ENCODE measurements around the gene NR2E3.

NR2E3 gene

GRCh38 chr15:71791975-71792374 is 18.4 kb upstream of the NR2E3 start:
- no peak for DNase-seq (ENCODE audit: low read depth)

- DNase-seq (ENCODE audit: low read depth): no peak
Observed at GRCh38 chr15:71792521-71792920, 17.8 kb upstream of the NR2E3 start.

GRCh38 chr15:71798641-71799040 is 11.7 kb upstream of the NR2E3 start:
- no peak for DNase-seq (ENCODE audit: low read depth)

DNA sequence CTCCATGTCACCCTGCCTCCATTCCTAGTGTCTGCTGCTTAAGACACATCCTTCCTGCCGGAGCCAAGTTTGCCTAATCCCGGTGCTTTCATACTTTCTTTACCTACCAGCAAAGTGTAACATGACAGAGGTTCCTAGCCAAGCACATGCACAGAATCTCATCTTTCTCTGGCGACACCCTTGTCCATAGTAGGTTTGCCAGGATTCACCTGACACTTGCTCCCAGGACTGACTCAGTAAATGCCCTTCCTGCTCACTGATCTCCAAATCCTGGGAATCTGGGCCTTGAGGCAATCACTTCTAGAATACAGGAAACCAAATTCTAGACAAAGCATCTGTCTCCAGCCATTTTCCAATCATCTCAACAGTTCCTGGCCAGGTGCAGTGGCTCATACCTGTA is 10.2 kb upstream of the NR2E3 start:
- DNase-seq (ENCODE audit: low read depth): no peak

DNA sequence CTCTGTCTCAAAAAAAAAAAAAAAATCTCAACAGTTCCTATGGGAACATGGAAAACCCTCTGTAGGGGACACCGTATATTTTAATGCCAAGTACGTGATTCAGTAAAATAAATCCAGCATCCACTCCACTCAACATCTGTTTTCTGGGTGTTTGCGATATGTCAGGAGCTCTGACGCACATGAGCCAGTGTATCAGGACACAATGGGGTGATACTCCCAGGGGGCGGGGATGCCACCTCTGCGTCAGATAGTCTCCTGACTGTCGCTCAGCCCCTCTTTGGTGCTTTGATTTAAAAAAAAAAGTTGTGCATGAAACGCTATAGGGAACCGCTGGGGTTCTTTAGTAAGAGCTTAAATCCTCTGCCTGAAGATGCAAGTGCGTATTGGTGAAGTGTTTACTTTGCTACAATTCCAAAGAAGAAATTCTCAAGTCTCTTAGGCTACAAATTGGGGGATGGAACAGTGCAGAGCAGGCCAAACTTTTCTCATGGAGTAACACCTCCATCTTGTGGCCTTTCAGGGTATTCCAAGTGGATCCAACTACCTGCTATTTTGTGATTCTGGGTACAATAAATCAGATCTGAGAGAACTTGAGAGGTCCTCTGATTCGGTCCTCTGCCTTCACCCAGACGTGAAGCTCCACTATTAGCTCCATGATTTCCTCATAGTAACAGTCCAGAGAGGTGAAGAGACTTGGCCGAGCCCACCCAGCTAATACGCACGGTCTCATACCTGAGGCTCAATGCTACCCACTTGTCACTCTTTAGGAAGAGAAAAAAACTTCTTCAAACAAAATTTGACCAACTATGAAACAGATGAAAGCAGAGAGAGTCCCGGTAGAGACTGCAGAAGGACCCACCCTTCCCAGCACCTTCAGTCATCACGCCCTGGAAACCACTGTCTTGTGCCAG is 9.3 kb upstream of the NR2E3 start:
- no peak for DNase-seq (ENCODE audit: low read depth)

- DNase-seq (ENCODE audit: low read depth): no peak
Observed at GRCh38 chr15:71801935-71802655, 8.3 kb upstream of the NR2E3 start.

DNA sequence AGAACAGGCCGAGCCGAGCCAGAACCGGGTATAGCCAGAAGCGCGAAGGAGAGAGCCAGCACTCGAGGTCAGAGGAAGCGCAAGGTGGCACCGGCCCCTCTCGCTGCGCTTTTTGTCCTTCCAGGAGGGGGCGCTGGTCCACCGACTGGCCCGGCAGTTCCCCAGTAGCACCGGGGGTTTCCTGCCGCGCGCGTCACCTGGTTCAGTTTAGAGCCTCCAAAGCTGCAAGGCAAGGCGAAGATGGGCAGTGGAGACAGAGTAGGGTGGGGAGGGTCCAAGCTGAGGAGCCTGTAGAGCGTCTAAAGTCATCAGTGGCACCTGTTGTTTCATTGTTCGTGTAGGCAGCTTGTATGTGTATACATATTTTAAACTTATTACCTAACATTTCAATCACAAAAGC is 7.6 kb upstream of the NR2E3 start:
- DNase-seq (ENCODE audit: low read depth): no peak

GRCh38 chr15:71804226-71804625 is 6.1 kb upstream of the NR2E3 start:
- DNase-seq (ENCODE audit: low read depth): no peak

GRCh38 chr15:71804695-71805470 is 5.5 kb upstream of the NR2E3 start:
- no peak for DNase-seq (ENCODE audit: low read depth)

GRCh38 chr15:71806452-71806931 is 3.9 kb upstream of the NR2E3 start:
- DNase-seq (ENCODE audit: low read depth): no peak

DNA sequence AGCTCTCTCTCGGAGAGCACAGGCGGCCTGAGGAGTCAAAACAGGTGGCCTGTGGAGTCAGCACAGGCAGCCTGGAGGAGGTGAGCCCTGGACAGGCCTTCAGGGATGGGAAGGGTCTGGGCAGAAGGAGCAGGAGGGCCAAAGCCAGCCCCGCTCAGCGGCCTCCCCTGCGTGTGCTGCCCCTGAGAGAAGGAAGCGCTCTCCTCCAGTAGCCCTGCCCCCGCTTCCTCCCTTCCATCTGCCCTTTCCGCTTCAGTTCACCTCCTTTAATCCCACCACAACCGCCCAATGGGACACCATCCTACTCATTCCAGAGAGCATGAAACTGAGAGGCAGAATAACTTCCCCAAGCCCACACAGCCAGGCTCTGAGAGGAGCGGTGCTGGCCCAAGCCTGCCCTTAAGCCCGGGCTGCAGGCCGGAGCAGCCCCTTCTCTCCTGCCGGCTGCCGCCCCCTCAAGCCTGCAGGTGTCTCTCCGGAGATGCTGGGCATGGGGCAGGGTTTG is 3.2 kb upstream of the NR2E3 start:
- DNase-seq (ENCODE audit: low read depth): no peak

GRCh38 chr15:71807691-71808091 is 2.7 kb upstream of the NR2E3 start:
- DNase-seq (ENCODE audit: low read depth): no peak

DNA sequence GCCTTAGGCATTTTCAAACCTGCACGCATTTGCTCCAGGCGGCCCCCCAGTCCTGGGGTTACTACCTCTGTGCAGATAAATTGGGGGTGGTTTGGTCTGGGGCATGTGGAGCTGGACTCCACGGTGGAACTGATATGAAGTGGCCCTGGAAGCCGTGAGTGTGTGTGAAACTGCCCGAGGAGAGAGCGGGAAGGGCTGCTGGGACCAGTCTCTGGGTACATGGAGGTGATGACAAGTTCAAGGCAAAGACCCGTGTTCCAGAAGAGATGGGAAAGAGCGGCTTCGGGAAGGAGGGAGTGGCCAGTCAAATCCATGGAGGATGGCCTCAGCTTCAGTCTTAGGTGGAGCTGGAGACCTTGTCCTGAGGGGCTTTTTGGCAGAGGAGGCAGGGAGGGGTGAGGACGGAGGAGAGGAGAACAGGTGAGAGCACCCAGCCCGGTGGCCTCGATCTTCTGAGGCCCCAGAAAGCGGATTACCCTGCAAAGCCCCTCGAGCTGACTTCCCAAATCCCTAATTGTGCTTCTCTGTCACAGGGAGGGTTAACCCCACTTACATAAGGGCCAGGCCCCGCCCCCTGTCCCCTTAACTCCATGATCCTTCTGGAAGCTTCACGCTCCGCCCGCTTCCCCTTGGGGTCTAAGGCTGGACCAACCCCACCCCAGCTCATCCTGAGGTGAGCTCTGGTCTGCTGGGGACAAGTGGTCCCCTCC is 1.9 kb upstream of the NR2E3 start:
- no peak for DNase-seq (ENCODE audit: low read depth)

DNA sequence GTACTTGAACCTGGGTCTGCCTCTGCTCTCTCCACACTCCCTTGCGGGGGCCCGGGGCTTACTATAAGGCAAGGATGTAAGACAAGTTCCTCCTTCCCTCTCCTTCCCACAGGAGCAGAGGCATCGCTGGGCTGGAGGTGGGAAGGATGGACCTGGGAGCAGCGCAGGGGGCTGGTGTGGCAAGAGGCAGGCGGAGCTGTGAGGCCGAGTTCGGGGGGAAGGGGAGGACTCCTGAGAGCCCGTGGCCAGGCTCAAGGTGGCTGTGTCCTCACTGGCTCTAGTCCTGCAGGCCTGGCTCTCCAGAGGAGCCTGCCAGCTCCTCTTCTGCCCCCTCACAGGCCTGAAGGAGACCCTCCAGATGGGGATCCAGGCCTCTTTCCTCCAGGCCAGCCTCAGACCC is 1.0 kb upstream of the NR2E3 start:
- no peak for DNase-seq (ENCODE audit: low read depth)

- DNase-seq (ENCODE audit: low read depth): no peak
Observed at GRCh38 chr15:71811036-71811736, 832 bp downstream of the NR2E3 start.

DNA sequence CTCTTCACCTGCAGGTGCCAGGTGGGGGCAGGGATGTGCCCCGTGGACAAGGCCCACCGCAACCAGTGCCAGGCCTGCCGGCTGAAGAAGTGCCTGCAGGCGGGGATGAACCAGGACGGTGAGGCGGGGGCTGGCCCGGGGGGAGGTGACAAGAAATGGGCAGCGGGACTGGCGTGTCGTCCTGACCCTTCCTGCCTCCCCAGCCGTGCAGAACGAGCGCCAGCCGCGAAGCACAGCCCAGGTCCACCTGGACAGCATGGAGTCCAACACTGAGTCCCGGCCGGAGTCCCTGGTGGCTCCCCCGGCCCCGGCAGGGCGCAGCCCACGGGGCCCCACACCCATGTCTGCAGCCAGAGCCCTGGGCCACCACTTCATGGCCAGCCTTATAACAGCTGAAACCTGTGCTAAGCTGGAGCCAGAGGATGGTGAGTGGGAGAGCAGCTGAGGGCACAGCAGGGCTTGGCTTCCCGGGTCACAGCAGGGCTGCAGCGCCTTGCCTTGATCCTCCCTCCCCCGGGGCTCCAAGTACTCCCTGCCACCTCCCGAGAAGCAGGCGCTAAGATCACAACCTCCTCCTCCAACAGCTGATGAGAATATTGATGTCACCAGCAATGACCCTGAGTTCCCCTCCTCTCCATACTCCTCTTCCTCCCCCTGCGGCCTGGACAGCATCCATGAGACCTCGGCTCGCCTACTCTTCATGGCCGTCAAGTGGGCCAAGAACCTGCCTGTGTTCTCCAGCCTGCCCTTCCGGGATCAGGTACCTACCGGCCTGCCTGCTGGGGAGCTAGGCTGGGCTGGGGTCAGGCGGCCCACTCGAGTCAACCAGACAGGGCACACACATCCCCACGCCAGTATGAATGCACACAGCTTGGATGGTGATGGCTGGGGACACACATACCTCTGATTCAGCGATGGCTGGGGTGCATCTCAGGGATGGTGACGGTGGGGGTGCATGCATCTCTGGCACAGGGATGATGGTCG is 1.7 kb downstream of the NR2E3 start:
- DNase-seq (ENCODE audit: low read depth): no peak

DNA sequence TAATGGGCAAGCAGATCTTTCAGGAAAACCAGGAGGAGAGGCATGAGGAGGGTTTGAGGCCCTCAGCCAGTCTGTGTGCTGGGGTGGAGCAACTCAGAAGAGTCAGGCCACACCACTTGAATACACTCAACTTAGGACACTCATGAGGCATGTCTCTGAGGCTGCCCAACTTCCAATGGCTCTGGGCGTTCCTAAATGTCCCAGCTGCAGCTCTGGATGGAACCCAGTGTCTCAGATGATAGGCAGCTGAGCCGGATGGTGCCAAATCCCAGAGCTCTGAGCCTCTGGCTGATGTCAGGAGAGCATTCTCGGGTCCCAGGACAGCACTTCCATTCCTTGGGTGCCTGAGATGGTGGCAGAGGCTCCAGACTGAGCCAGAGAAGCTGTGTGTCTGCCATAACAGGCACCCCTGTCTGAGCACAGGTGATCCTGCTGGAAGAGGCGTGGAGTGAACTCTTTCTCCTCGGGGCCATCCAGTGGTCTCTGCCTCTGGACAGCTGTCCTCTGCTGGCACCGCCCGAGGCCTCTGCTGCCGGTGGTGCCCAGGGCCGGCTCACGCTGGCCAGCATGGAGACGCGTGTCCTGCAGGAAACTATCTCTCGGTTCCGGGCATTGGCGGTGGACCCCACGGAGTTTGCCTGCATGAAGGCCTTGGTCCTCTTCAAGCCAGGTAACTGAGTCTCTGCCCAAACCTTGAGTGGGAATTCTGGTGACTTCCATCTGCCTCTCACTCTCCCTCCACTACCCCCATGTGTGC is 2.8 kb downstream of the NR2E3 start:
- DNase-seq (ENCODE audit: low read depth): no peak

DNA sequence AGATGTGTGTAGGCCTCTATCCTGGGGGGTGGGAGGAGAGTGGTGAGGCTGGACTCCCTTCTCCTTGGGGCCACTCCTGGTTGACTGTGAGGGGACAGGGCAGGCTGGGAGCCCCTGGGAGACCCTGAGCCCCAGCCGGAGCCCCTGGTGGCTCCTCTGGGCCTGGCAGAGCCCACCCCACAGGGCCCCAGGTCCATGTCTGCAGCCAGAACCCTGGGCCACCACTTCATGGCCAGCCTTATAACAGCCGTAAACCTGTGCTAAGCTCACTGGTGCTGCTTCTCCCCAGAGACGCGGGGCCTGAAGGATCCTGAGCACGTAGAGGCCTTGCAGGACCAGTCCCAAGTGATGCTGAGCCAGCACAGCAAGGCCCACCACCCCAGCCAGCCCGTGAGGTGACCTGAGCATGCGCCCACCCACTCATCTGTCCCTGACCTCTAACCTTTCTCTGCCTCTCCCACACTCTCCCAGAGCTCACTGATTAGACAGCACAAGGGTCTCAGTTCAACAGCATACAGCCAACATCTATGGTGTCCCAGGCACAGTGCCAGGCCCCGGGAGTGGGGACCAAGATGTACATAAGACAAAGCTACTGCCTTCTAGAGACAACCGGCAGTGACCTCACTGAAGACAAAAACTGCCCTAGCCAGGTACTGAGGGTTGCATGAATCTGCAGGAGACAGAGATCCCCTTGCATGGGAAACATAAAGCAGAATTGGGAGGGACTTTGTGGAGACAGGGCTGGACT is 3.5 kb downstream of the NR2E3 start:
- DNase-seq (ENCODE audit: low read depth): no peak

Data from activated T-cell treated with anti-CD3 and anti-CD28 coated beads for 1 hour (primary cell).